Measurements from ENCODE around the gene HABP2. TPM values are rescaled to one million over a fixed set of nuclear protein-coding genes. Genes with fewer than 3 reads are reported as not detected.

Gene HABP2
- total RNA-seq, 1 donor from 2014 or later, result 3.6 TPM

DNA sequence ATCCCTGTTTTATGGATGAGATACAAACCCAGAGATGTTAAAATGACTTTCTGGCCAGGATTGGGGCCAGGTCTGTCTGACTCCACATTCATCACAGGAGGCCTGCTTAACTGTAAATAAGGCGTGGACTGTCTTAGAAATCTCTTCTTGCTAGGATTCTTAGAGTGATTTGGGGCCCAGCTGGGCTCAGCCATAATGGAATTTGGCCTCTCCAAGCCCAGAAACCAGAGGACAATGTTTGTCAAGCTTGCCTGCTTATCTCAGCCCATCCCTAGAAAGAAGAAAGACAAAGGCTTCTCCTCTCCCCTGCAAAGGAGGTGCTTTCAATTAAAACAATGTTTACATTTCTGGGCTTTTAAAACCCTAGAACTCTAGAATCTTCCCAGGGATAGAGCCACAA is 2.9 kb downstream of the HABP2 start:
- Histone ChIP-seq H3K9me3 (no peaks in the 10 kb centered on the region), H3K4me3 (no peak overlapping the region), H3K27me3 (no peaks in the 10 kb centered on the region), H3K36me3 (no peaks in the 10 kb centered on the region), H3K4me1 (peaks cover 12% of the 10 kb centered on the region), H3K27ac (no peak overlapping the region)
- DNase-seq (no peak), ATAC-seq (no peak)
- intact Hi-C loops (cut with DNase I), result no loop called here
- TF ChIP-seq, protein P1, sequence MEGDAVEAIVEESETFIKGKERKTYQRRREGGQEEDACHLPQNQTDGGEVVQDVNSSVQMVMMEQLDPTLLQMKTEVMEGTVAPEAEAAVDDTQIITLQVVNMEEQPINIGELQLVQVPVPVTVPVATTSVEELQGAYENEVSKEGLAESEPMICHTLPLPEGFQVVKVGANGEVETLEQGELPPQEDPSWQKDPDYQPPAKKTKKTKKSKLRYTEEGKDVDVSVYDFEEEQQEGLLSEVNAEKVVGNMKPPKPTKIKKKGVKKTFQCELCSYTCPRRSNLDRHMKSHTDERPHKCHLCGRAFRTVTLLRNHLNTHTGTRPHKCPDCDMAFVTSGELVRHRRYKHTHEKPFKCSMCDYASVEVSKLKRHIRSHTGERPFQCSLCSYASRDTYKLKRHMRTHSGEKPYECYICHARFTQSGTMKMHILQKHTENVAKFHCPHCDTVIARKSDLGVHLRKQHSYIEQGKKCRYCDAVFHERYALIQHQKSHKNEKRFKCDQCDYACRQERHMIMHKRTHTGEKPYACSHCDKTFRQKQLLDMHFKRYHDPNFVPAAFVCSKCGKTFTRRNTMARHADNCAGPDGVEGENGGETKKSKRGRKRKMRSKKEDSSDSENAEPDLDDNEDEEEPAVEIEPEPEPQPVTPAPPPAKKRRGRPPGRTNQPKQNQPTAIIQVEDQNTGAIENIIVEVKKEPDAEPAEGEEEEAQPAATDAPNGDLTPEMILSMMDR (IDR thresholded peaks at IDR 0.05), result no peak

DNA sequence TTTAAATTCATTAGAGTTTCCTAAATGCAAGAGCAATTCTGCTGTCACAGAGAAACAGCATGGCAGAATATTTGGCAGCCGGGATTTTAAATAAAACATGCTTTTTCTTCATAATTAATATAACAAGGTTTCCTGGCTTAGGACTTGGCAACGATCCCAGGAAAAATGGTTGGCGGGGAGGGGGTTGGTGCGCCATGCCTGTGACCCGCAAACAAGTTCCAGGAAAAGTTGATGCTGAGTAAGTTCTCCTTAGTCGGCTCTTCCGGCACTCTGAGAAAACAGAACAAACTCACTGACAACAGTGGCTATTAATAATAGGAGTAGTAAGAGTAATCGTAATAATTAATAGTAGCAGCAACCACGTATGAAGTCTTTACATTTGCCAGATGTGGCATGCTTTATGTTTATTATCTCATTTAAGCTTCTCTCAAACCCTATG is 4.6 kb downstream of the HABP2 start:
- intact Hi-C loops (cut with DNase I), result no loop called here
- no peaks in the 10 kb centered on the region for H3K9me3 ChIP-seq
- no peaks in the 10 kb centered on the region for H3K36me3 ChIP-seq
- H3K4me1 ChIP-seq, result peaks cover 12% of the 10 kb centered on the region
- TF ChIP-seq, protein P1 (IDR thresholded peaks at IDR 0.05), result no peak
- H3K27ac ChIP-seq, result no peak overlapping the region
- DNase-seq (no peak), ATAC-seq (no peak)
- H3K27me3 ChIP-seq, result no peaks in the 10 kb centered on the region
- no peak overlapping the region for H3K4me3 ChIP-seq

DNA sequence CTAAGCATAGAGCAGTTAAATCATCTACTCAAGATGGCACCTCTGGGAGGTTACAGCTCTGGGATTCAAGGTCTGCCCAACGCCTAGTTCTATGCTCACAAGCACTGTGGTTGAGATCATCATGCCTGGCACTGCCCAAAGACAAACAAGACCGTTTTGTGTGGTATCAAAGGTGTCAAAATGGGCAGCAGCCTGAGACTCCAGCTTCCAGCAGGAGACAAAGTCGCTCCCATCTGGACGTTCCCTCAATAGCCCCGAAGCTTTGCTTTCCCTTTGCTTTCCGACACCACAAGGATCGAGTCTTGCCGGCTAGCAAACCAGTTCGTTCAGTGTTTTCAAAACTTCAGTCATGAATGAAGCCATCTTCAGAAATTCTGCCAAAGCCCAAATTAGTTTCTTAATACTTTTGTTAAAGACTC is 5.1 kb downstream of the HABP2 start:
- H3K36me3 ChIP-seq, result no peaks in the 10 kb centered on the region
- DNase-seq (no peak), ATAC-seq (no peak)
- H3K27me3 ChIP-seq, result no peaks in the 10 kb centered on the region
- no peak overlapping the region for H3K4me3 ChIP-seq
- intact Hi-C loops (cut with DNase I), result no loop called here
- peaks cover 14% of the 10 kb centered on the region for H3K4me1 ChIP-seq
- TF ChIP-seq, protein P1 (IDR thresholded peaks at IDR 0.05), result no peak
- no peaks in the 10 kb centered on the region for H3K9me3 ChIP-seq
- no peak overlapping the region for H3K27ac ChIP-seq

DNA sequence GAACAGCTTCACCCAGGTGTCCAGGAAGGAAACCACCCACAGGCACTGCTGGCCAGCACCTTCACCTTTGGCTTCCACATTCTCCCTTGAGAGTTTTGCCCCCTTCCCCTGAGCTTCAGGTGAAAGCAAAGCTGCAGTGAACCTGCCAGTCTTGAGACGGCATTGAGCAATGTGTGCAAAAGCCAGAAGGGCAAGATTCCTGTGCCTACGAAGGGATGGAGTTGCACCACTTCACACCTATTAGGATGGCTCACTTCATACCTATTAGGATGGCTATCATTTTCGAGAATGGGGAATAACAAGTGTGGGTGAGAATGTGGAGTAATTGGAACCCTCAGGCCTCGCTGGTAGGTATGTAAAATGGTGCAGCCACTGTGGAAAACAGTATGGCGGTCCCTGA is 7.2 kb downstream of the HABP2 start:
- H3K36me3 ChIP-seq, result no peaks in the 10 kb centered on the region
- peak; percentile 5 for ATAC-seq
- DNase-seq, result no peak
- no peak overlapping the region for H3K27ac ChIP-seq
- no peak overlapping the region for H3K4me3 ChIP-seq
- TF ChIP-seq, protein P1 (IDR thresholded peaks at IDR 0.05), result no peak
- no peaks in the 10 kb centered on the region for H3K27me3 ChIP-seq
- H3K4me1 ChIP-seq, result peaks cover 18% of the 10 kb centered on the region
- intact Hi-C loops (cut with DNase I), result no loop called here
- no peaks in the 10 kb centered on the region for H3K9me3 ChIP-seq

DNA sequence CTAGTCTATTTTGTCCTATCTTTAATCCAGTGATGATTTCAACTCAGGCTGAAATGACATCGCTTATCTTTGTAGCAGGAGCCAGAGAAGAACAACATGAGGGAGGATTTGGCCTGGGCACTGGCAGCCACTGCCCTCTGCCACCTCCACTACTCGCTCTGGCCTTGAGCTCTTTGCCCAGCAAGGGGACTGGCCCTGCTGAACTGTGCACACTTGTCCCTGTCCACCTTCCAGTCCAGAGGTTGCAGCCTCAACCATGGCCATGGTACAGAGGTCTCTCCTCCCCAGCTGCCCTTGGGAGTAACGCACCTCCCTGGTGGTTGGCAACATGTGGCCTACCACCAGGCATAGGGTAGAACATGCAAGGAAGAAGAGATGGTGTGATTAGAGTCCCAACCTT is 8.4 kb downstream of the HABP2 start:
- intact Hi-C loops (cut with DNase I), result no loop called here
- TF ChIP-seq, protein P1 (IDR thresholded peaks at IDR 0.05), result no peak
- no peaks in the 10 kb centered on the region for H3K36me3 ChIP-seq

DNA sequence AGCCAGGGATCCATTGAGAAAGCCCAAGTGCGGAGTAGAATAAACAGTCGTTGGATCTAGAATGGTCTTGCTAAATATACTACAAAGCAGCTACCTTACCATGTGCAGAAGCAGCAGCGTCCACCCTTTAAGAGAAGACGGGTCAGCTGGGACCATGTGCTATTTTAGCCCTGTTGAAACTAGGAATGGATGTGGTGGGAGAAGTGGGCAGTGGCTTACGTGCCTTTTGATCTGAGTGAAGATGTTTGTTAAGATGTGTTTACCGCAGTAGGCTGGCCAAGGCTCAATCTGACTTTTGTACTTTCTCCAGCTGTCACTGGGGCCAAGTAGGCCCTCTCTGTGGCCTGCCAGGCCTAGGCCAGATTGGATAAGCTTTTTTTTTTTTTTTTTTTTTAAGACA is 9.2 kb downstream of the HABP2 start:
- peaks cover 14% of the 10 kb centered on the region for H3K4me1 ChIP-seq
- no peaks in the 10 kb centered on the region for H3K9me3 ChIP-seq
- DNase-seq (no peak), ATAC-seq (no peak)
- TF ChIP-seq, protein P1 (IDR thresholded peaks at IDR 0.05), result no peak
- H3K27me3 ChIP-seq, result no peaks in the 10 kb centered on the region
- no peak overlapping the region for H3K27ac ChIP-seq
- intact Hi-C loops (cut with DNase I), result no loop called here
- no peaks in the 10 kb centered on the region for H3K36me3 ChIP-seq
- H3K4me3 ChIP-seq, result no peak overlapping the region

More for the DNA sequence above, 8.4 kb downstream of the HABP2 start:
- Histone ChIP-seq H3K27ac (no peak overlapping the region), H3K27me3 (no peaks in the 10 kb centered on the region), H3K9me3 (no peaks in the 10 kb centered on the region), H3K4me3 (no peak overlapping the region), H3K4me1 (peaks cover 18% of the 10 kb centered on the region)
- DNase-seq (no peak), ATAC-seq (no peak)
